Epithelial cell of proximal tubule (primary cell): ENCODE measurements around the gene TECPR1. TPM values are rescaled to one million over a fixed set of nuclear protein-coding genes. Genes with fewer than 3 reads are reported as not detected.

Source experiments
- DNase-seq: peaks from one replicate; pipeline ENCODE4 v3.0.0-alpha.2; 2011; ENCODE audit warnings: low read depth
- H3K4me3 ChIP-seq: 2 replicates; pipeline ENCODE4 v1.5.1; 2011; ENCODE audit warnings: low read depth, mild to moderate bottlenecking, low read length
- total RNA-seq: library from RNA; depleted of rRNA; stranded (reverse); fragments of >200 nt; gene quantifications from 2 replicates; pipeline ENCODE4 v1.2.3, GENCODE V29; 2015
- TF ChIP-seq, protein P1 (sequence below): conservative IDR thresholded peaks from 2 replicates; pipeline ENCODE4 v1.5.1; 2012; ENCODE audit warnings: low read depth, mild to moderate bottlenecking, low read length

TECPR1 gene
- total RNA-seq, 1 donor from 2014 or later: 16.7 TPM

DNA sequence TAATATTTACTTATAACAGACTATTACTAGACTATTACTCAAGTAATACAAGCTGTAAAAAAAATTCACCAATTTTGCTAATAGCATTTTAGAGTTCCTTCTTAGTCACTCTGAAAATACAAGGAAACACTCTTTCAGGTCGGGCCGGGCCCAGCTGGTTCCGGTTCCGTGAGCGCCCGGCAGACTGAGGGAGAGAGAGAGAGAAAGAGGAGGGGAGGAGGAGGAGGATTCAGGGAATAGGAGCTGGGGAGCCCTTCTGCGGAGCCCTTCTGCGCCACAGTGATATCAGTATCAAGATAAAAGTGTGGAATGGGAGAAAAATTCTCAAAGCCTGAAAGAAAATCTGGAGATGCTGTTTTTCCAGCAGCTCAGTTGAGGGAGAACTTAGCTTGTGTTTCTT lies 71.3 kb downstream of the TECPR1 start:
- TF ChIP-seq, protein P1, sequence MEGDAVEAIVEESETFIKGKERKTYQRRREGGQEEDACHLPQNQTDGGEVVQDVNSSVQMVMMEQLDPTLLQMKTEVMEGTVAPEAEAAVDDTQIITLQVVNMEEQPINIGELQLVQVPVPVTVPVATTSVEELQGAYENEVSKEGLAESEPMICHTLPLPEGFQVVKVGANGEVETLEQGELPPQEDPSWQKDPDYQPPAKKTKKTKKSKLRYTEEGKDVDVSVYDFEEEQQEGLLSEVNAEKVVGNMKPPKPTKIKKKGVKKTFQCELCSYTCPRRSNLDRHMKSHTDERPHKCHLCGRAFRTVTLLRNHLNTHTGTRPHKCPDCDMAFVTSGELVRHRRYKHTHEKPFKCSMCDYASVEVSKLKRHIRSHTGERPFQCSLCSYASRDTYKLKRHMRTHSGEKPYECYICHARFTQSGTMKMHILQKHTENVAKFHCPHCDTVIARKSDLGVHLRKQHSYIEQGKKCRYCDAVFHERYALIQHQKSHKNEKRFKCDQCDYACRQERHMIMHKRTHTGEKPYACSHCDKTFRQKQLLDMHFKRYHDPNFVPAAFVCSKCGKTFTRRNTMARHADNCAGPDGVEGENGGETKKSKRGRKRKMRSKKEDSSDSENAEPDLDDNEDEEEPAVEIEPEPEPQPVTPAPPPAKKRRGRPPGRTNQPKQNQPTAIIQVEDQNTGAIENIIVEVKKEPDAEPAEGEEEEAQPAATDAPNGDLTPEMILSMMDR: no peak
- H3K4me3 ChIP-seq: no peak overlapping the region
- no peak for DNase-seq

DNA sequence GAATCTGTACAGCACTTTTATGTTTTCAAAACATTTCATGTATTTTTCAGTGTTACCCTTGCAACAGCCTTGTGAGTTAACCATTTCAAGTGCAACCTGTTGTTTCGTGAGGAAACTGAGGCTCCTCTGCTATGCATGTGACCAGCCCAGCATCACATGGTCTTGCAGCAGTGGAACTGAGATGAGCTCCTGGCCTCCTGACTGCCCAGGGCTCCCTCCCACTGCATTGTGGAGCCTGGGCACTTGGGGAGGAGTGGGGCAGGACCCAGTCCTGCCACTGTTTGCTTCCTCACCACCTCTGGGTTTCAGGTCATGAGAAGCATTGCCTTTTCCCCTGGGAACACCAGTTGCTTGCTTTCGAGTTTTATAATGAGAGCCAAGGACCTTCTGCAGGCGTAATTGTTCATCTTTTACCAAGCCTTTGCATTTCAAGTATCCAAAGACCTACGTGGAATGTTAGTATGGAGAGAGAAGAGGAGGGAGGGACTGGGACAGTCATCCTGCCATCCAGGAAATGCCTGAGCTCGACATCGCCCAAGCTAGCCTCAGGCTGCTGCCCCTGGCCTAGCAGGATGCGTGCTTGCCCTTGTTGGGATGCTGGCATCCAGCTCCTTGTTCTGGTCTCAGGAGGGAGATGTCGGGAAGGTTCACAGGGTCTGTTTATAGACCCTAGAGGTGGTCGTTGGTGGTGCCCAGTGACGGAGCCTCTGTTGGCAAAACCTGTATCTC lies 73.1 kb downstream of the TECPR1 start:
- H3K4me3 ChIP-seq: no peak overlapping the region
- TF ChIP-seq, protein P1: no peak
- DNase-seq: no peak

DNA sequence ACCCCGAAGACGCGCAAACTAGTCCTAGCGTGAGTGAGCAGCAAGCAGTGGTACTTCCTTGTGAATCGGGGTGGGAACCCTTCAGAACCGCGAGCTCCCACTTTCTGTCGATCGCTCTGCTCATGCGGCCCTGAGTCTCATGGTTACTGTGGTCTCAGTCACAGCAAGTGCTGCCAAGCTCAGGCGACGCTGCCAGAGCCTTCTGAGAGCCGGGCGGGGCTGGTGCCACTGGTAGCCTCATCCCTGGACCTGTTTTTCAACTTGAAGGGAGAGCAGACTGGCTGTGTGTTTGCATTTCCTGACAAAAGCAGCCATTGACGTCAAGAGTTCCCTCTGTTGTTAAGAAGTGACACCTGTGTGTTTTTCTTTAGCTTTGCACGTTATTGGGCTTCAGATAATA lies 73.7 kb downstream of the TECPR1 start:
- no peak for DNase-seq
- TF ChIP-seq, protein P1: no peak
- no peak overlapping the region for H3K4me3 ChIP-seq

DNA sequence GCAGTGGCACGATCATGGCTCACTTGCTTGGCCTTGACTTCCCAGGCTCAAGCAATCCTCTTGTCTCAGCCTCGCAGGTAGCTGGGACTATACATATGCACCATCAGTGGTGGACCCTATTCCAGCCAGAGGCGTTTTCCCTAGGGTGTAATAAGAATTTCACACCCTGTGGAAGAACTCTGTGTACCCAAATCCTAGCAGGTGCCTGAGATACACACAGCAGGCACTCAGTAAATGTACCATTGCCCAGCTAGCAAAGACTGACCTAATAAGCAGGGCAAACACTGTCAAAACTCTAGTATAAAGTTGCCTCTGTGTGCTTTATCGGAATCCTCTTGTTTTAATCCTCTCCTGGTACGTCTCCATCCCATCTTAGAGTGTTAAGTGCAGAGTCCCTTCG lies 74.5 kb downstream of the TECPR1 start:
- TF ChIP-seq, protein P1: no peak
- no peak for DNase-seq
- H3K4me3 ChIP-seq: no peak overlapping the region

DNA sequence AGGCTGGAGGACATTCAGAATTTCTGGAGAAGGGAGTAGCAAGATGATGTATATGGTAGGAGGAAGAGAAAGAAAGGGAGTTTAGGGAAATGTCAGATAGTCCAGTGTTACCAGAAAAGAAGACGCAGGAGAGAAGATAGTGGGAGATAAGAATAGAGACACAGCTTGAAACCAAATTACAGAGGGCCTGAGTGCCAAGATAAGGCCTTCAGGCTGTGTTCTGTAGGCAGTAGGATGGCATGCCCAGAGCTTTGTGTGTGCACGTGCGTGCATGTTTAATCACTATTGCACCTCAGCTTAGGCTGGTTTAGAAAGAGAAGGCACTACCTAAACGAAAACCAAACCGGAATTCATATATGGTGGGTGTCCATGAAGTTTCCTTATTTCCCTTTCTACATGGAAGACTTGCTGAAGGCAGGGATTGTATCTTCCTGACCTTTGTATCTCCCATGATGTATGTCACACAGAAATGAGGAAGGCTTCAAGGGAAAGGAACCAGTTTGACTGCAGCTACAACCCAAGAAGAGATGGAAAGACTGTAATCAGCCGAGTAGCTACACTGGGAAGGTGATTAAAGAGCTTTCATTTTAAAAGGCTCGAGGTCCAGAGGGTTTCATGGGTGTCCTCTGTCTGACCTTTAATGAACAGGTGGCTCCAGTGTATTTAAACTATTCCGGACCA lies 76.6 kb downstream of the TECPR1 start:
- H3K4me3 ChIP-seq: no peak overlapping the region
- TF ChIP-seq, protein P1: no peak
- no peak for DNase-seq

DNA sequence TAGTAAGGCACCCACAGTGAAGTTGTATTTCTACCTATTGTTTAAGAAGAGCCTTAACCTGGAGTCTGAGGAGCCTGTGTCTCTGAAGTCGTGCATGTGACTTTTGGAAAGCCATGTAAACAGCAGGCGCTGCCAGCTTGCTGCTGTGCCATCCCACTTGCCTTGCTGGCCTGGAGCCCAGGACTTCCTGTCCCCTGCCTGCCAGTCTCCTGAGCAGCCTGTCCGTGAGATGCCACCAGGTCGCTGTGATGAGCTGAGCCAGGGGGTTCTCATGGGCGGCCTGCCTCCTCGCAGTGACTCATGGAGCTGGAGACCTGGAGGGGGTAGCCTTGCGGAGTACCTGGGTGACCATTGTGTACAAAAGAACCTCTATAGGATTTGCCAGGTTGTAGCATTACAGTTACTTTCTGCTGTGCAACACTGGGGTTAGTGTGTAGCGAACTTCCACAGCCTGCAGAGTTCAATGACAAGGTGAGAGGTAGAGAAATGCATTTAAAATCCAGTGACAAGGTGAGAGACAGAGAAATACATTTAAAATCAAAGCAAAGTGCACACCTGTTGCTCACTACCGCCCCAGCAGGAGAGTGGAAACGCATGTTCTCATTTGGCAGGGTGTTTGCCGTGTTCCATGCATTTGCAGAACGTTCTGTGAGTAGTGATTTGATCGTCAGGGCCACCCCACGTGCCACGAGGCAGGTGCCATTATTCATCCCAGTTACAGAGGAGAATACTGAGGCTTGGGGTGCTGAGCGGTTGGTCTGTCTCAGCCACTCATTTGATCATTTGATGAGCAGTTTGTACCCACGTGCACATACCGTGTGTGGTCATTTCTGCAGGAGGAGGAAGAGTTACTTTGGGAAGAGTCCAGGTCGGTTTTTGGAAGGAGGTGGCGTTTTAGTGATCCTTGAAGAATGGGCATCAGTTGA lies 77.4 kb downstream of the TECPR1 start:
- H3K4me3 ChIP-seq: no peak overlapping the region
- TF ChIP-seq, protein P1: no peak
- no peak for DNase-seq
